Gastrocnemius medialis (tissue), 4 donors: ENCODE results near the gene DMD. TPM values are rescaled to one million over a fixed set of nuclear protein-coding genes. Genes with fewer than 3 reads are reported as not detected.
A peak's percentile ranks its signal among the peaks of the same experiment; 100 is the strongest.

ENCODE experiments used
- ATAC-seq, 2 donors: fragments of 150-250 bp; one replicate each; pipeline ENCODE4 v1.9.1; 2016
- DNase-seq, 2 donors: peaks; one replicate each; pipeline ENCODE4 v3.0.0-alpha.2; 2019
- H3K27ac ChIP-seq, 4 donors: fragments of 200-600 bp; sonication (generic); 1 replicate in 1 of 4; 2 replicates in 3 of 4; pipeline ENCODE4 v1.5.1; 2016 to 2018; ENCODE audit warnings: mild to moderate bottlenecking in 2 of 4, moderate library complexity in 1 of 4
- H3K27me3 ChIP-seq, 3 donors: fragments of 200-600 bp; sonication (generic) in 2 of 3; 1 replicate in 1 of 3; 2 replicates in 2 of 3; pipeline versions ENCODE4 v1.5.1 to v1.6.0; 2016 to 2019; ENCODE audit warnings: mild to moderate bottlenecking in 1 of 3, moderate library complexity in 1 of 3
- H3K36me3 ChIP-seq, 2 donors: fragments of 200-600 bp; sonication (generic) in 1 of 2; one replicate each; pipeline ENCODE4 v1.5.1; 2017 to 2018
- H3K4me1 ChIP-seq, 2 donors: fragments of 200-600 bp; sonication (generic) in 1 of 2; one replicate each; pipeline ENCODE4 v1.5.1; 2016 to 2017; ENCODE audit warnings: mild to moderate bottlenecking in 2 of 2
- H3K4me3 ChIP-seq, 4 donors: fragments of 200-600 bp; sonication (generic) in 3 of 4; 1 replicate in 1 of 4; 2 replicates in 3 of 4; pipeline ENCODE4 v1.5.1; 2016 to 2019; ENCODE audit warnings: mild to moderate bottlenecking in 2 of 4
- H3K9me3 ChIP-seq, 3 donors: fragments of 200-600 bp; sonication (generic) in 2 of 3; 1 replicate in 1 of 3; 2 replicates in 2 of 3; pipeline ENCODE4 v1.5.1; 2016 to 2019
- POLR2A ChIP-seq, 2 donors: fragments of 450-650 bp; IDR thresholded peaks; one replicate each; pipeline ENCODE4 v1.6.1; 2017; ENCODE audit warnings: antibody characterized with exemption in 2 of 2, mild to moderate bottlenecking in 2 of 2, moderate library complexity in 2 of 2
- in situ Hi-C, 4 donors: fragments of 200-750 bp; cut with MboI; loops; one replicate each; pipeline versions ENCODE4 v1.15.0 to v1.8.0; 2017; ENCODE audit warnings: low sequenced_read_pairs in 4 of 4
- intact Hi-C: fragments of 100-400 bp; cut with DNase I; formaldehyde crosslinking; loops from one replicate; pipeline ENCODE4 v1.15.1; 2023; ENCODE audit warnings: low total_unique reads
- total RNA-seq, 4 donors: library from RNA; depleted of rRNA; stranded (reverse); fragments of >200 nt; gene quantifications; one replicate each; pipeline versions ENCODE4 v1.1.0 to v1.2.3, GENCODE V29; 2016
- TF ChIP-seq, protein P1 (sequence below), 5 experiments: fragments of 450-650 bp in 3 of 5; fragments of 200-600 bp in 2 of 5; sonication (generic) in 2 of 5; IDR thresholded peaks in 4 of 5; conservative IDR thresholded peaks in 1 of 5; 1 replicate in 4 of 5; 2 replicates in 1 of 5; pipeline ENCODE4 v1.5.1; 2016 to 2019; ENCODE audit warnings: antibody characterized with exemption in 5 of 5, mild to moderate bottlenecking in 3 of 5, moderate library complexity in 3 of 5

DMD gene
- total RNA-seq, 4 donors from 2014 or later, result 53.5 to 201 (median 98.9) TPM

DNA sequence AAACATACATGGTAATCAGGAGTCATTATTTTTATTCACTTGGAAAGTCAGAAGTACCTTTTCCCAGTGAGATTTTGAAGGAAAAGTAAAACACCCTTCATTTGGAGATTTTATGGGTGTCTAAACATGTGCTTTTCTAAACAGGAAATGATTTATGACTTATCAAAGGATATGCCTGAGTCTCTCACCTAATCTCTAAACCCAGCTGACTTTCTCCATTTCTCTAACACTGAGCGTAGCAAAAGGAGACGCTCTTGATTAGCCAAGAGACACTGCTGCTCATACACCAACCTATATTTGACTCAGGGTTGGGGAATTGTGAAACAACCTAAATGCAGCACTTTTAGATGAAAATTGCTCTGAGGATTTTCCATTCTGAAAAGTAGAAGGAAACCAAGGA lies 1671.0 kb downstream of the DMD start:
- ATAC-seq (no peak), DNase-seq (no peak)
- in situ Hi-C loops (no loop called here), intact Hi-C loops (no loop called here)
- Histone ChIP-seq H3K27me3 (no peaks in the 10 kb centered on the region), H3K36me3 (no peaks in the 10 kb centered on the region), H3K4me1 (no peaks in the 10 kb centered on the region), H3K27ac (no peak overlapping the region), H3K9me3 (no peaks in the 10 kb centered on the region), H3K4me3 (no peak overlapping the region)
- TF ChIP-seq, protein P1, sequence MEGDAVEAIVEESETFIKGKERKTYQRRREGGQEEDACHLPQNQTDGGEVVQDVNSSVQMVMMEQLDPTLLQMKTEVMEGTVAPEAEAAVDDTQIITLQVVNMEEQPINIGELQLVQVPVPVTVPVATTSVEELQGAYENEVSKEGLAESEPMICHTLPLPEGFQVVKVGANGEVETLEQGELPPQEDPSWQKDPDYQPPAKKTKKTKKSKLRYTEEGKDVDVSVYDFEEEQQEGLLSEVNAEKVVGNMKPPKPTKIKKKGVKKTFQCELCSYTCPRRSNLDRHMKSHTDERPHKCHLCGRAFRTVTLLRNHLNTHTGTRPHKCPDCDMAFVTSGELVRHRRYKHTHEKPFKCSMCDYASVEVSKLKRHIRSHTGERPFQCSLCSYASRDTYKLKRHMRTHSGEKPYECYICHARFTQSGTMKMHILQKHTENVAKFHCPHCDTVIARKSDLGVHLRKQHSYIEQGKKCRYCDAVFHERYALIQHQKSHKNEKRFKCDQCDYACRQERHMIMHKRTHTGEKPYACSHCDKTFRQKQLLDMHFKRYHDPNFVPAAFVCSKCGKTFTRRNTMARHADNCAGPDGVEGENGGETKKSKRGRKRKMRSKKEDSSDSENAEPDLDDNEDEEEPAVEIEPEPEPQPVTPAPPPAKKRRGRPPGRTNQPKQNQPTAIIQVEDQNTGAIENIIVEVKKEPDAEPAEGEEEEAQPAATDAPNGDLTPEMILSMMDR (IDR thresholded peaks at IDR 0.05 in 4 of 5, conservative IDR thresholded peaks at IDR 0.05 in 1 of 5), result no peak
- TF ChIP-seq POLR2A (IDR thresholded peaks at IDR 0.05), result no peak

DNA sequence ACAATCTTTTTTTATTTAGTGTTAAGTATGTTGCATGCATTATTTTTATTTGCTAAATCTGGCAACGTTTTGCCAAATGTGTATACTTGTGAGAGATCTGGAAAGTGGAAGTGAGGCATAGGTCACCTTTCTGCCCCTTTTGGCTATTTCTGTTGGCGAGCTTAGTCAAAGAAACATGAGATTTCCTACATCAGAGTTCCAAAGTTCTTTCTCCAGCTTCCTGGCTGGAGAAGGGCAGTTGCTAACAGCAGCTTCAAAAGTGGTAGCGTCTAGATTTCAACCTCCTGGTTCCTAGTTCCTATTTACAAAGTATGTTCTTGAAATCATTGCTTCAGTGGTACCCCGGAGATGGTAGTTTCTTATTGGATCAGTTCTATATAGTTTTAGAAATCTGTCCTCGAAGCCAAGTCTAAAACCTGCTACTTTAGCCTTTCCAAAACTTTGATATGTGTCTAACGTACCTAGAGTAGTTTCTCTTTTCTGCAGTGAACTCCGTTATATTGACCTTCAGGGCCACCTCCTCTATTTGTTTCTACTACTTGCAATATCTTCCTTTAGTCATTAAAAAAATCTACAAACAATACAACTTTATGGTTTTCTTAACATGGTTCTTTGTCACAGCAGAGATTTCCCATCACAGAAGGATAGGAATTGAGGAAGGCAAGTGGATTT lies 1683.8 kb downstream of the DMD start:
- Histone ChIP-seq H3K4me1 (peaks cover 6% of the 10 kb centered on the region in 2 donors), H3K27me3 (no peaks in the 10 kb centered on the region), H3K27ac (peak overlapping the region in 1 of 4 donors; percentile 38), H3K36me3 (no peaks in the 10 kb centered on the region), H3K4me3 (no peak overlapping the region), H3K9me3 (no peaks in the 10 kb centered on the region)
- ATAC-seq, result peak in 1 of 2 donors; percentile 77
- in situ Hi-C loops (no loop called here), intact Hi-C loops (no loop called here)
- TF ChIP-seq, protein P1 (IDR thresholded peaks at IDR 0.05 in 4 of 5, conservative IDR thresholded peaks at IDR 0.05 in 1 of 5), result no peak
- no peak for TF ChIP-seq POLR2A (IDR thresholded peaks at IDR 0.05)
- DNase-seq, result no peak

DNA sequence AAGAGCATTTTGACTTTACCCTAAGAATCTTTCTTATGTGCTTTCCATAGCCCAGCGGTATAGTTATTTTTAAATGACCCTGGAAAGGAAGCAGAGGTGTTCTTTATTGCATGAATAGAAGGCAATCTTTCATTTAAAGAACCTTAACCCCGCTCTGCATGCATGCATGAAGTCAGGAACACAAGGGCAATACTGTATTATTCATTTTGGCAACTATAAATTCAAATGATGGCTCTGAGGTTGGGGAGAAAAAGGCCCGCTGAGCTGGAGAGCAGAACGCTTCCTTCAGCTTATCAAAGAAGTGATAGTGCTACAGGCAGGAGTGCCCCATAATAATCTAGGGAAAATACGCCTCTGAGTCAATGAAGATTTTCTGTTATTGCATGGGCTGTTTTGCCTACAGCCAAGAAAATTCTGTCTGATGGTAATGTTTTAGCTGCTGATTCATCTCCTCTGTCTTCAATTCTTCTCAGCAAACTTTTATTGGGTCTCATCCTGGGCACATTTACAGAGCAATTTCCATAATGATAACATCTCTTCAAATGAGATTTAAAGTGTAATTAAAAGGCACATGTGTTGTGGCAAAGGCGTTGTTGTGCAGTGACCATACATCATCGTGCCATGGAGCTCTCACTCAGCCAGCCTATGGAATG lies 1687.3 kb downstream of the DMD start:
- intact Hi-C loops, result no loop called here

DNA sequence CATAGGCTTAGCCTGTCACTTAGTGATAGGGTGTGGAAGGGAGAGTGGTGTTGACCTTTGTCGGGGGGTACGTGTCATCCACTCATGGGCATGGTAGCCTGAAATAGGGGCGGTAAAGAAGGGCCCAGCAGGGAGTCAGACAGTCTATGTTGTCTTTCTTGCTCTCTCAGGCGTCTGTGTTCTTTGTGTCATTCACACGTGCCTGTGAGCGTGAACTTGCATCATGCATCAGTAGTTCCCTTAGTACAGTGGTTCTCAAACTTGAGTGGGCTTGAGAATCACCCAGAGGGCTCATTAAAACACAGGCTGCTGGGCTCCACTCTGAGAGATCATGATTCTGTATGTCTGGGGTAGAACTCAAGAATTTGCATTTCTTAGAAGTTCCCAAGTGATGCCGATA lies 1688.6 kb downstream of the DMD start:
- DNase-seq, result no peak
- Histone ChIP-seq H3K27ac (no peak overlapping the region), H3K4me1 (peaks cover 0 to 5% of the 10 kb centered on the region in 2 donors), H3K27me3 (no peaks in the 10 kb centered on the region), H3K4me3 (no peak overlapping the region), H3K36me3 (no peaks in the 10 kb centered on the region), H3K9me3 (no peaks in the 10 kb centered on the region)
- in situ Hi-C loops, result no loop called here
- ATAC-seq, result no peak
- TF ChIP-seq, protein P1 (IDR thresholded peaks at IDR 0.05 in 4 of 5, conservative IDR thresholded peaks at IDR 0.05 in 1 of 5), result no peak
- TF ChIP-seq POLR2A (IDR thresholded peaks at IDR 0.05), result no peak
- intact Hi-C loops, result no loop called here

More for the DNA sequence above, 1687.3 kb downstream of the DMD start:
- no peaks in the 10 kb centered on the region for H3K27me3 ChIP-seq
- TF ChIP-seq, protein P1 (IDR thresholded peaks at IDR 0.05 in 4 of 5, conservative IDR thresholded peaks at IDR 0.05 in 1 of 5), result no peak
- no peak for TF ChIP-seq POLR2A (IDR thresholded peaks at IDR 0.05)
- H3K27ac ChIP-seq, result no peak overlapping the region
- no peak for ATAC-seq
- no peak for DNase-seq
- H3K9me3 ChIP-seq, result no peaks in the 10 kb centered on the region
- peaks cover 6% of the 10 kb centered on the region in 2 donors for H3K4me1 ChIP-seq
- H3K36me3 ChIP-seq, result no peaks in the 10 kb centered on the region
- no peak overlapping the region for H3K4me3 ChIP-seq
- in situ Hi-C loops, result no loop called here
